BE2C (cell line): ENCODE data around the gene CACNG6.

Source experiments
- DNase-seq: peaks from one replicate; pipeline ENCODE4 v3.0.0-alpha.2; 2020
- H3K27me3 ChIP-seq: fragments of 250-450 bp; sonication (Bioruptor Pico); 2 replicates; pipeline ENCODE4 v1.5.1; 2020; ENCODE audit warnings: mild to moderate bottlenecking
- H3K36me3 ChIP-seq: fragments of 250-450 bp; sonication (Bioruptor Pico); 2 replicates; pipeline ENCODE4 v1.5.1; 2020; ENCODE audit warnings: mild to moderate bottlenecking
- H3K4me1 ChIP-seq: fragments of 250-450 bp; sonication (Bioruptor Pico); 2 replicates; pipeline ENCODE4 v1.5.1; 2020
- H3K4me3 ChIP-seq: 2 replicates; pipeline ENCODE4 v1.5.1; 2011; ENCODE audit warnings: low read depth, low read length
- H3K9me3 ChIP-seq: fragments of 250-450 bp; sonication (Bioruptor Pico); 2 replicates; pipeline ENCODE4 v1.5.1; 2020
- CTCF ChIP-seq: IDR thresholded peaks from 2 replicates; pipeline ENCODE4 v1.5.1; 2012; ENCODE audit warnings: mild to moderate bottlenecking, low read depth, low read length

Gene CACNG6

GRCh38 chr19:53982611-53983010 is 8.8 kb upstream of the CACNG6 start:
- DNase-seq: no peak
- no peak for TF ChIP-seq CTCF
- peaks cover 3% of the 10 kb centered on the region; the same call in 1 of the 2 replicates for H3K9me3 ChIP-seq
- H3K27me3 ChIP-seq: peaks cover 3% of the 10 kb centered on the region; the same call in 1 of the 2 replicates
- no peak overlapping the region for H3K4me3 ChIP-seq
- H3K36me3 ChIP-seq: no peaks in the 10 kb centered on the region
- H3K4me1 ChIP-seq: no peaks in the 10 kb centered on the region

- no peak for DNase-seq
- Histone ChIP-seq H3K9me3 (no peaks in the 10 kb centered on the region), H3K36me3 (no peaks in the 10 kb centered on the region), H3K4me3 (no peak overlapping the region), H3K4me1 (no peaks in the 10 kb centered on the region), H3K27me3 (peaks cover 3% of the 10 kb centered on the region; the same call in 1 of the 2 replicates)
- TF ChIP-seq CTCF: no peak
Observed at GRCh38 chr19:53983457-53984289, 7.8 kb upstream of the CACNG6 start.

GRCh38 chr19:53985863-53986262 is 5.6 kb upstream of the CACNG6 start:
- no peak for DNase-seq
- H3K4me1 ChIP-seq: no peaks in the 10 kb centered on the region
- no peaks in the 10 kb centered on the region for H3K27me3 ChIP-seq
- no peak overlapping the region for H3K4me3 ChIP-seq
- TF ChIP-seq CTCF: no peak
- no peaks in the 10 kb centered on the region for H3K36me3 ChIP-seq
- H3K9me3 ChIP-seq: no peaks in the 10 kb centered on the region

- DNase-seq: no peak
- no peaks in the 10 kb centered on the region for H3K4me1 ChIP-seq
- TF ChIP-seq CTCF: no peak
Observed at GRCh38 chr19:53988981-53989380, 2.5 kb upstream of the CACNG6 start.

GRCh38 chr19:53989600-53990533 is 1.6 kb upstream of the CACNG6 start:
- DNase-seq: no peak
- no peaks in the 10 kb centered on the region for H3K36me3 ChIP-seq
- H3K4me1 ChIP-seq: no peaks in the 10 kb centered on the region
- no peak for TF ChIP-seq CTCF
- no peaks in the 10 kb centered on the region for H3K9me3 ChIP-seq
- peaks cover 23% of the 10 kb centered on the region for H3K27me3 ChIP-seq
- no peak overlapping the region for H3K4me3 ChIP-seq

More at GRCh38 chr19:53988981-53989380, 2.5 kb upstream of the CACNG6 start:
- no peak overlapping the region for H3K4me3 ChIP-seq
- H3K9me3 ChIP-seq: no peaks in the 10 kb centered on the region
- no peaks in the 10 kb centered on the region for H3K36me3 ChIP-seq
- H3K27me3 ChIP-seq: peaks cover 22% of the 10 kb centered on the region

- TF ChIP-seq CTCF: no peak
- no peaks in the 10 kb centered on the region for H3K9me3 ChIP-seq
- peaks cover 29% of the 10 kb centered on the region for H3K27me3 ChIP-seq
- H3K4me3 ChIP-seq: no peak overlapping the region
- H3K4me1 ChIP-seq: no peaks in the 10 kb centered on the region
- no peak for DNase-seq
- H3K36me3 ChIP-seq: no peaks in the 10 kb centered on the region
Observed at GRCh38 chr19:53992211-53992610, 774 bp downstream of the CACNG6 start.
